ENCODE results near the gene PADI2. TPM values are rescaled to one million over a fixed set of nuclear protein-coding genes. Genes with fewer than 3 reads are reported as not detected.

PADI2 gene
- total and polyA plus RNA-seq, 4 donors, result 0.25 to 2.4 (median 0.96) TPM

GRCh38 chr1:17099616-17100340, 19.5 kb downstream of the PADI2 start:
- TF ChIP-seq NR2F2 (IDR thresholded peaks at IDR 0.05) (no peak), HNF4A (conservative IDR thresholded peaks at IDR 0.05) (no peak), FOXA2 (IDR thresholded peaks at IDR 0.05) (no peak), REST (IDR thresholded peaks at IDR 0.05) (no peak), MAX (IDR thresholded peaks at IDR 0.05) (no peak), GABPA (IDR thresholded peaks at IDR 0.05 in 1 of 2, conservative IDR thresholded peaks at IDR 0.05 in 1 of 2) (no peak), TAF1 (conservative IDR thresholded peaks at IDR 0.05) (no peak), RAD21 (IDR thresholded peaks at IDR 0.05) (no peak), YY1 (IDR thresholded peaks at IDR 0.05) (no peak), SP1 (IDR thresholded peaks at IDR 0.05) (no peak)
- TF ChIP-seq, protein P1, sequence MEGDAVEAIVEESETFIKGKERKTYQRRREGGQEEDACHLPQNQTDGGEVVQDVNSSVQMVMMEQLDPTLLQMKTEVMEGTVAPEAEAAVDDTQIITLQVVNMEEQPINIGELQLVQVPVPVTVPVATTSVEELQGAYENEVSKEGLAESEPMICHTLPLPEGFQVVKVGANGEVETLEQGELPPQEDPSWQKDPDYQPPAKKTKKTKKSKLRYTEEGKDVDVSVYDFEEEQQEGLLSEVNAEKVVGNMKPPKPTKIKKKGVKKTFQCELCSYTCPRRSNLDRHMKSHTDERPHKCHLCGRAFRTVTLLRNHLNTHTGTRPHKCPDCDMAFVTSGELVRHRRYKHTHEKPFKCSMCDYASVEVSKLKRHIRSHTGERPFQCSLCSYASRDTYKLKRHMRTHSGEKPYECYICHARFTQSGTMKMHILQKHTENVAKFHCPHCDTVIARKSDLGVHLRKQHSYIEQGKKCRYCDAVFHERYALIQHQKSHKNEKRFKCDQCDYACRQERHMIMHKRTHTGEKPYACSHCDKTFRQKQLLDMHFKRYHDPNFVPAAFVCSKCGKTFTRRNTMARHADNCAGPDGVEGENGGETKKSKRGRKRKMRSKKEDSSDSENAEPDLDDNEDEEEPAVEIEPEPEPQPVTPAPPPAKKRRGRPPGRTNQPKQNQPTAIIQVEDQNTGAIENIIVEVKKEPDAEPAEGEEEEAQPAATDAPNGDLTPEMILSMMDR (IDR thresholded peaks at IDR 0.05; ENCODE audit: low read depth, low read length, missing input control), result no peak
- TF ChIP-seq, protein P2, sequence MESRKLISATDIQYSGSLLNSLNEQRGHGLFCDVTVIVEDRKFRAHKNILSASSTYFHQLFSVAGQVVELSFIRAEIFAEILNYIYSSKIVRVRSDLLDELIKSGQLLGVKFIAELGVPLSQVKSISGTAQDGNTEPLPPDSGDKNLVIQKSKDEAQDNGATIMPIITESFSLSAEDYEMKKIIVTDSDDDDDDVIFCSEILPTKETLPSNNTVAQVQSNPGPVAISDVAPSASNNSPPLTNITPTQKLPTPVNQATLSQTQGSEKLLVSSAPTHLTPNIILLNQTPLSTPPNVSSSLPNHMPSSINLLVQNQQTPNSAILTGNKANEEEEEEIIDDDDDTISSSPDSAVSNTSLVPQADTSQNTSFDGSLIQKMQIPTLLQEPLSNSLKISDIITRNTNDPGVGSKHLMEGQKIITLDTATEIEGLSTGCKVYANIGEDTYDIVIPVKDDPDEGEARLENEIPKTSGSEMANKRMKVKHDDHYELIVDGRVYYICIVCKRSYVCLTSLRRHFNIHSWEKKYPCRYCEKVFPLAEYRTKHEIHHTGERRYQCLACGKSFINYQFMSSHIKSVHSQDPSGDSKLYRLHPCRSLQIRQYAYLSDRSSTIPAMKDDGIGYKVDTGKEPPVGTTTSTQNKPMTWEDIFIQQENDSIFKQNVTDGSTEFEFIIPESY (IDR thresholded peaks at IDR 0.05), result no peak
- H3K27ac ChIP-seq (ENCODE audit: low read depth in 1 of 2, low read length in 2 of 2), result no peak overlapping the region
- H3K4me3 ChIP-seq (ENCODE audit: low read depth in 1 of 3, low read length in 3 of 3), result no peak overlapping the region
- H3K27me3 ChIP-seq (ENCODE audit: control insufficient read depth in 4 of 4, insufficient read depth in 4 of 4, low read length in 3 of 4), result no peaks in the 10 kb centered on the region
- no peak overlapping the region for H3K9ac ChIP-seq (ENCODE audit: low read depth in 1 of 2, low read length in 2 of 2)
- H3K36me3 ChIP-seq (ENCODE audit: control insufficient read depth in 4 of 4, insufficient read depth in 3 of 4, low read depth in 1 of 4, low read length in 3 of 4), result no peaks in the 10 kb centered on the region
- 89% methylated on average over 10 of the region's 10 CpGs for whole genome bisulfite sequencing
- DNase-seq (ENCODE audit: low spot score), result no peak
- peaks cover 0 to 2% (median under 1%) of the 10 kb centered on the region in 4 donors for H3K4me1 ChIP-seq (ENCODE audit: control insufficient read depth in 4 of 4, insufficient read depth in 4 of 4, low read length in 3 of 4)
- no peaks in the 10 kb centered on the region for H3K9me3 ChIP-seq (ENCODE audit: control insufficient read depth in 4 of 4, low read length in 3 of 4)

All from liver (tissue), 9 donors.